Mucosa of descending colon (tissue), 3 donors: ENCODE data around the gene CACNB4. TPM values are rescaled to one million over a fixed set of nuclear protein-coding genes. Genes with fewer than 3 reads are reported as not detected.

Experiments used
- ATAC-seq: fragments of 200-7000 bp; cut with Tn5 transposase; one replicate; pipeline ENCODE4 v1.9.1; 2020; ENCODE audit warnings: mild to moderate bottlenecking, moderate library complexity
- DNase-seq, 3 donors: peaks; one replicate each; pipeline ENCODE4 v3.0.0-alpha.2; 2020
- H3K36me3 ChIP-seq: fragments of 200-600 bp; one replicate; pipeline ENCODE4 v1.8.0; 2021; ENCODE audit warnings: low read depth, mild to moderate bottlenecking
- H3K4me1 ChIP-seq: fragments of 200-600 bp; one replicate; pipeline ENCODE4 v1.8.0; 2021; ENCODE audit warnings: low read depth, mild to moderate bottlenecking
- H3K4me3 ChIP-seq: fragments of 200-600 bp; one replicate; pipeline ENCODE4 v1.8.0; 2021; ENCODE audit warnings: mild to moderate bottlenecking
- H3K9me3 ChIP-seq: fragments of 200-600 bp; one replicate; pipeline ENCODE4 v1.8.0; 2021; ENCODE audit warnings: mild to moderate bottlenecking
- CTCF ChIP-seq: fragments of 200-600 bp; IDR thresholded peaks from one replicate; pipeline ENCODE4 v1.8.0; 2022; ENCODE audit warnings: antibody characterized with exemption, mild to moderate bottlenecking
- intact Hi-C, 2 donors: fragments of 100-400 bp; cut with DNase I in 1 of 2; cut with micrococcal nuclease in 1 of 2; formaldehyde crosslinking; loops; one replicate each; pipeline versions ENCODE4 v1.11.0 to v1.11.1; 2022; cut with DNase I, micrococcal nuclease
- total RNA-seq, 3 donors: library from RNA; stranded (reverse); fragmentation: NEBNext Ultra II Directional in 2 of 3; extraction: Animal tissue kit (Norgen Biotek cat#: 25700) in 2 of 3; gene quantifications; one replicate each; pipeline versions ENCODE4 v1.2.1 to v1.2.4, GENCODE V29; 2021 to 2023
- donor health status: DM: no; HTN: no; CAD: no; lungs with moderate emphysema.
- donor health status: DM: no; HTN: no; CAD: no.
- donor health status: DM: no; HTN: yes; CAD: no.

Gene CACNB4
- total RNA-seq, 3 donors from 2014 or later, result 1.0 to 1.8 (median 1.4) TPM

GRCh38 chr2:151983221-151983620 lies 115.6 kb downstream of the CACNB4 start:
- intact Hi-C loops, result no loop called here
- no peaks in the 10 kb centered on the region for H3K36me3 ChIP-seq
- no peak overlapping the region for H3K4me3 ChIP-seq
- no peaks in the 10 kb centered on the region for H3K9me3 ChIP-seq
- no peaks in the 10 kb centered on the region for H3K4me1 ChIP-seq
- ATAC-seq (no peak), DNase-seq (no peak)
- no peak for TF ChIP-seq CTCF

- Histone ChIP-seq H3K4me3 (no peak overlapping the region), H3K4me1 (no peaks in the 10 kb centered on the region), H3K9me3 (no peaks in the 10 kb centered on the region), H3K36me3 (no peaks in the 10 kb centered on the region)
- ATAC-seq (no peak), DNase-seq (no peak)
- intact Hi-C loops, result no loop called here
- TF ChIP-seq CTCF, result no peak
Measured at GRCh38 chr2:151981886-151982285, 117.0 kb downstream of the CACNB4 start.

- Histone ChIP-seq H3K4me1 (no peaks in the 10 kb centered on the region), H3K9me3 (no peaks in the 10 kb centered on the region), H3K36me3 (no peaks in the 10 kb centered on the region), H3K4me3 (no peak overlapping the region)
- intact Hi-C loops, result no loop called here
- no peak for TF ChIP-seq CTCF
- no peak for ATAC-seq
- no peak for DNase-seq
Measured at GRCh38 chr2:151979694-151980093, 119.2 kb downstream of the CACNB4 start.

GRCh38 chr2:151978709-151979108 lies 120.1 kb downstream of the CACNB4 start:
- TF ChIP-seq CTCF, result no peak
- Histone ChIP-seq H3K4me3 (no peak overlapping the region), H3K36me3 (no peaks in the 10 kb centered on the region), H3K4me1 (no peaks in the 10 kb centered on the region), H3K9me3 (no peaks in the 10 kb centered on the region)
- DNase-seq (no peak), ATAC-seq (no peak)
- intact Hi-C loops, result no loop called here

GRCh38 chr2:151977631-151978030 lies 121.2 kb downstream of the CACNB4 start:
- H3K4me1 ChIP-seq, result no peaks in the 10 kb centered on the region
- no peak overlapping the region for H3K4me3 ChIP-seq
- no peak for DNase-seq
- no peaks in the 10 kb centered on the region for H3K9me3 ChIP-seq
- no peaks in the 10 kb centered on the region for H3K36me3 ChIP-seq
- no peak for ATAC-seq
- no peak for TF ChIP-seq CTCF
- intact Hi-C loops, result no loop called here

GRCh38 chr2:151976945-151977353 lies 121.9 kb downstream of the CACNB4 start:
- DNase-seq (no peak), ATAC-seq (no peak)
- intact Hi-C loops, result no loop called here
- H3K9me3 ChIP-seq, result no peaks in the 10 kb centered on the region
- H3K4me1 ChIP-seq, result no peaks in the 10 kb centered on the region
- H3K36me3 ChIP-seq, result no peaks in the 10 kb centered on the region
- no peak overlapping the region for H3K4me3 ChIP-seq
- TF ChIP-seq CTCF, result no peak
